ENCODE results near the gene EBF3.

EBF3 gene

DNA sequence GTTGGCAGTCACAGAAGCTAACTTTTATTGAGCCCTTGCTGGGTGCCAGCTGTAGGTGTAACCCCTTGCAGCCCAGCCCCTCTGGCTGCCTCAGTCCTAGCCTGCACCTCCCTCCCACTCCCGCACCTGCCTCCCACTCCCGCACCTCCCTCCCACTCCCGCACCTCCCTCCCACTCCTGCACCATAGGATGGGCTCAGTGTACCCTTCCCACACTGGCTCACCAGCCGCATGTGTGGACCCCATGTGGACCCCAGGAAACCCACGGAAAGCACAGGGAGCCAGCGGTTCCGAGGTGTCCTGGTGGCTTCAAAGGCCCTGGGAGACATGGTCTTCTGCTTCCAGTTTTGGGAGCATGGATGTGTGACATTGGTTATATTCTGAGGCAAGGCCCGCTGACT, 132.9 kb downstream of the EBF3 start:
- TF ChIP-seq, protein P1, sequence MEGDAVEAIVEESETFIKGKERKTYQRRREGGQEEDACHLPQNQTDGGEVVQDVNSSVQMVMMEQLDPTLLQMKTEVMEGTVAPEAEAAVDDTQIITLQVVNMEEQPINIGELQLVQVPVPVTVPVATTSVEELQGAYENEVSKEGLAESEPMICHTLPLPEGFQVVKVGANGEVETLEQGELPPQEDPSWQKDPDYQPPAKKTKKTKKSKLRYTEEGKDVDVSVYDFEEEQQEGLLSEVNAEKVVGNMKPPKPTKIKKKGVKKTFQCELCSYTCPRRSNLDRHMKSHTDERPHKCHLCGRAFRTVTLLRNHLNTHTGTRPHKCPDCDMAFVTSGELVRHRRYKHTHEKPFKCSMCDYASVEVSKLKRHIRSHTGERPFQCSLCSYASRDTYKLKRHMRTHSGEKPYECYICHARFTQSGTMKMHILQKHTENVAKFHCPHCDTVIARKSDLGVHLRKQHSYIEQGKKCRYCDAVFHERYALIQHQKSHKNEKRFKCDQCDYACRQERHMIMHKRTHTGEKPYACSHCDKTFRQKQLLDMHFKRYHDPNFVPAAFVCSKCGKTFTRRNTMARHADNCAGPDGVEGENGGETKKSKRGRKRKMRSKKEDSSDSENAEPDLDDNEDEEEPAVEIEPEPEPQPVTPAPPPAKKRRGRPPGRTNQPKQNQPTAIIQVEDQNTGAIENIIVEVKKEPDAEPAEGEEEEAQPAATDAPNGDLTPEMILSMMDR (IDR thresholded peaks at IDR 0.05; ENCODE audit: low read depth, low read length) = no peak
- no peak for DNase-seq (ENCODE audit: low read depth in 2 of 2)
- H3K4me3 ChIP-seq (replicated peaks in 1 of 2; ENCODE audit: low read depth in 2 of 2, low read length in 2 of 2) = no peak overlapping the region

DNA sequence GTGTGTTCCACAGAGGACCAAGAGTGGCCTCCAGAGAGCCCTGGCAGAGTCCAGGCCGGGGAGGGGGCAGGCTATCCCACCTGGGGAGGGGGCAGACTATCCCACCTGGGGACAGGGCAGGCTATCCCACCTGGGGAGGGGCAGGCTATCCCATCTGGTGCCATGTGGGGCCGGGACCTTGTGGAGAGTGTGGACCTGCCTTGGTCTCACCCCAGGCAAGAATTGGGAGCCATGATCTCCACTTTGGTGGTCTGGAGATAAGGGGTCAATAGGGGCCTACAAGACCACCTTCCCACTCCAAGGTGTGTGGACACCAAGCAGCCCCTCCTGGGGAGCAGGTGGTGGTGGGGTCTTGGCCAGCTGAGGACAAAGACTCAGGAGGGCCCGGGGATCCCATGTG, 138.2 kb downstream of the EBF3 start:
- DNase-seq (ENCODE audit: low read depth in 2 of 2) = no peak
- TF ChIP-seq, protein P1 (IDR thresholded peaks at IDR 0.05; ENCODE audit: low read depth, low read length) = no peak

DNA sequence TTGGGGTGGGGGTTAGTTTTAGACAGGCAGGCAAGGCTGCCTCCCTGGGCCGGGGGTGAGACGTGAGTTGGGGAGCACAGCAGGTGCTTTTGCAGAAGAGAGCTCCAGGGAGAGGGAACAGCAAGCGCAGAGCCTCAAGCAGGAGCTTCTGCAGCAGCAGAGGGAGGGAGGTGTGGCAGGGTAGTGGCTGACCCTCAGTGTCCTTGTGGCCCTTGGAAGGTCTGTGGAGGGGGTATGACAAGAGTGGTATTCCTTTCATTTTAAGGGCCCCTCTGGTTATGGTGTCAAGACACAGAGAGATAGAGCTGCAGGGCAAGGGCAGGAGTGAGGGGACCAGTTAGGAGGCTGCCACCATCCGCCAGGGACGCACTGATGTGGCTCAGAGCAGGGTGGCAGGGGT, 138.9 kb downstream of the EBF3 start:
- DNase-seq (ENCODE audit: low read depth in 2 of 2) = no peak
- TF ChIP-seq, protein P1 (IDR thresholded peaks at IDR 0.05; ENCODE audit: low read depth, low read length) = no peak

More for the DNA sequence above, 138.2 kb downstream of the EBF3 start:
- no peak overlapping the region for H3K4me3 ChIP-seq (replicated peaks in 1 of 2; ENCODE audit: low read depth in 2 of 2, low read length in 2 of 2)

DNA sequence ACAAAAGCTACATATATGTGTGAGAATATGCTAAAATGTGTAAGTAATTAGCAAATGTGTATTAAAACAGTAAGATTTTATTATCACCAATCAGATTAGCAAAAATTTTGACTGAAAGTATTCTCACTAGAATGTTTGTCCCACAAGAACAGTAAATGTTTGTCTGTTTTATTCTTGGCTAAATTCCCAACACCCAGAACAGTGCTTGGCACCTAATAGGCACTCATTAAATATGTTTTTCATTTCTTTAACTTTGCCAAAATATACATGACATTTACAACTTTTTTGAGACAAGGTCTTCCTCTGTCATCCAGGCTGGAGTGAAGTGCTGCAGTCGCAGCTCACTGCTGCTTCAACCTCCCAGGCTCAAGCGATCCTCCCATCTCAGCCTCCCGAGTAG, 143.6 kb downstream of the EBF3 start:
- H3K4me3 ChIP-seq (replicated peaks in 1 of 2; ENCODE audit: low read depth in 2 of 2, low read length in 2 of 2) = no peak overlapping the region
- DNase-seq (ENCODE audit: low read depth in 2 of 2) = no peak
- TF ChIP-seq, protein P1 (IDR thresholded peaks at IDR 0.05; ENCODE audit: low read depth, low read length) = no peak

More for the DNA sequence above, 138.9 kb downstream of the EBF3 start:
- no peak overlapping the region for H3K4me3 ChIP-seq (replicated peaks in 1 of 2; ENCODE audit: low read depth in 2 of 2, low read length in 2 of 2)

DNA sequence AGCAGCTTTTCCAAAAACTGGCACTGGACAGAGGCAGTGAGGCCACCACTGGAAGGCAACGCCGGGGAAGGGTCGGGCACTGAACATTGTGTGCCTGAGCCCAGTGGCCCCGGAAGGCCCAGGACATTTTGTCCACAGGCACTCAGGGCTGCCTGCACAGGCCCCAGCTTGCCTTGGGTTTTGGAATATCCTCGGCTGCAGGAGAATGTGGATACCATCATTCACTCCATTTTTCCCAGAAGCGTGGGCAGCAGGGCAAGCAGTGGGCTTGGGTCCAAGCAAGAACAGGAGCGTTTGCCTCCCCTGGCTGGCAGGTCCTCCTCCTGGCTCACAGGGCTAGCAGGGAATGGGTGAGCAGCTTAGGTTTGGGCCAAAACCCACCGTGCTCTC, 147.4 kb downstream of the EBF3 start:
- TF ChIP-seq, protein P1 (IDR thresholded peaks at IDR 0.05; ENCODE audit: low read depth, low read length) = no peak
- H3K4me3 ChIP-seq (replicated peaks in 1 of 2; ENCODE audit: low read depth in 2 of 2, low read length in 2 of 2) = no peak overlapping the region
- DNase-seq (ENCODE audit: low read depth in 2 of 2) = no peak

DNA sequence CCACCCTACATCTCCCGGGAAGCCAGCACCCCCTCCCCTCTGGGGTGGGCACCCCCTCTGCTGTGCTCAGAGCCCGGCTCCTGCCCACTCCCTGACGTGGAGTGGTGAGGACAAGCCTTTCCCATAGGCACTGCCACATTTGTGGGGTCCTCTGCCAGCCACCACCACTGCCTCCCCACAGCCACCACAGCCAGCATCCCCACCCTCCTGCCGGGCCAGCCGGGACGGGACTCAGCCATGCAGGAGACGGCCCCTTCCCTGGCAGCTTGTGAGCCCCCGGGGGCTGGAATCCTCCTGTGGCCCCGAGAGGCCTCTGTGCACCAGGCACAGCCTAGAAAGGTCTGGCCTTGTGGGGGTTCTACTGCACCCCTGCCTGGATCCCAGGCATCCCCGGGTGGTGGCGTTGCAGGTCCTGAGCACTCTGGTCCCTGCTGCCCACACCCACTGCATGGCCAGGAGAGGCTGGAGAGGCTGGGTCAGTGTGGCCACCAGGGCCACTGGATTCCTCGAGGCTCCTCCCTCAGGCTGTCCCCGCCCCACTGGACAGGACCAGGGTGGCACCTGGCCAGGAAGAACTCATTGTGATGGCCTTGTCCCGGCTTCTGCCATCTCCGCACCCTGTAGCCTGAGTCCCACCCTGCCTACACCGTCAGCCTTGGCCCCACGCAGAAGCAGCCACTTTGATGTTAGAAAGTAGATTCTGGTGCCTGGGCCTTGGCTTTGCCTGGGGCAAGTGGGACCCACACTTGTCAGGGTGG, 148.0 kb downstream of the EBF3 start:
- no peak for DNase-seq (ENCODE audit: low read depth in 2 of 2)
- H3K4me3 ChIP-seq (replicated peaks in 1 of 2; ENCODE audit: low read depth in 2 of 2, low read length in 2 of 2) = no peak overlapping the region
- TF ChIP-seq, protein P1 (IDR thresholded peaks at IDR 0.05; ENCODE audit: low read depth, low read length) = no peak

All from cardiac fibroblast (primary cell).